Liver (tissue), 9 donors: Measurements from ENCODE around the gene DGCR2. TPM values are rescaled to one million over a fixed set of nuclear protein-coding genes. Genes with fewer than 3 reads are reported as not detected.

Experiments used
- DNase-seq: peaks from one replicate; pipeline ENCODE4 v3.0.0-alpha.2; 2017; ENCODE audit warnings: low spot score
- H3K27ac ChIP-seq, 2 donors: one replicate each; pipeline ENCODE4 v1.7.0; 2013; ENCODE audit warnings: inconsistent platforms in 2 of 2, low read length in 2 of 2, control low read depth in 1 of 2, low read depth in 1 of 2, mild to moderate bottlenecking in 1 of 2
- H3K27me3 ChIP-seq, 4 donors: one replicate each; pipeline versions ENCODE4 v1.6.1 to v1.7.0; 2013; ENCODE audit warnings: low read length in 3 of 4, inconsistent platforms in 1 of 4, mild to moderate bottlenecking in 1 of 4, moderate library complexity in 1 of 4; ENCODE audit not compliant: control insufficient read depth in 4 of 4, insufficient read depth in 4 of 4
- H3K36me3 ChIP-seq, 4 donors: one replicate each; pipeline versions ENCODE4 v1.6.1 to v1.7.0; 2013; ENCODE audit warnings: low read length in 3 of 4, mild to moderate bottlenecking in 3 of 4, low read depth in 1 of 4, moderate library complexity in 1 of 4; ENCODE audit not compliant: control insufficient read depth in 4 of 4, insufficient read depth in 3 of 4
- H3K4me1 ChIP-seq, 4 donors: one replicate each; pipeline versions ENCODE4 v1.6.1 to v1.7.0; 2013; ENCODE audit warnings: low read length in 3 of 4, mild to moderate bottlenecking in 3 of 4, moderate library complexity in 1 of 4; ENCODE audit not compliant: control insufficient read depth in 4 of 4, insufficient read depth in 4 of 4
- H3K4me3 ChIP-seq, 3 donors: one replicate each; pipeline versions ENCODE4 v1.6.1 to v1.7.0; 2013; ENCODE audit warnings: low read length in 3 of 3, control low read depth in 1 of 3, low read depth in 1 of 3, mild to moderate bottlenecking in 1 of 3
- H3K9ac ChIP-seq, 2 donors: one replicate each; pipeline ENCODE4 v1.7.0; 2013; ENCODE audit warnings: low read length in 2 of 2, mild to moderate bottlenecking in 2 of 2, moderate library complexity in 2 of 2, control low read depth in 1 of 2, low read depth in 1 of 2
- H3K9me3 ChIP-seq, 4 donors: one replicate each; pipeline versions ENCODE4 v1.6.1 to v1.7.0; 2013; ENCODE audit warnings: low read length in 3 of 4; ENCODE audit not compliant: control insufficient read depth in 4 of 4
- ATF3 ChIP-seq: IDR thresholded peaks from 2 replicates; pipeline ENCODE4 v1.6.1; 2016; ENCODE audit warnings: antibody characterized with exemption
- CTCF ChIP-seq: fragments of 150-350 bp; IDR thresholded peaks from 2 replicates; pipeline ENCODE4 v1.5.1; 2017; ENCODE audit warnings: improper control_type of control experiment, low read depth, low read length; ENCODE audit not compliant: missing input control
- EGR1 ChIP-seq, 2 donors: IDR thresholded peaks; 2 replicates each; pipeline ENCODE4 v1.6.1; 2016 to 2018; ENCODE audit warnings: antibody characterized with exemption in 2 of 2, low read depth in 2 of 2
- FOXA1 ChIP-seq: IDR thresholded peaks from 2 replicates; pipeline ENCODE4 v1.6.1; 2016; ENCODE audit warnings: antibody characterized with exemption
- FOXA2 ChIP-seq: IDR thresholded peaks from 2 replicates; pipeline ENCODE4 v1.6.1; 2016; ENCODE audit warnings: antibody characterized with exemption
- GABPA ChIP-seq, 2 donors: IDR thresholded peaks in 1 of 2; conservative IDR thresholded peaks in 1 of 2; 2 replicates each; pipeline ENCODE4 v1.6.1; 2016; ENCODE audit warnings: antibody characterized with exemption in 2 of 2, mild to moderate bottlenecking in 1 of 2, moderate library complexity in 1 of 2
- HNF4A ChIP-seq, 2 donors: conservative IDR thresholded peaks; 2 replicates each; pipeline ENCODE4 v1.6.1; 2016; ENCODE audit warnings: antibody characterized with exemption in 2 of 2, mild to moderate bottlenecking in 2 of 2
- HNF4G ChIP-seq: IDR thresholded peaks from 2 replicates; pipeline ENCODE4 v1.6.1; 2016; ENCODE audit warnings: antibody characterized with exemption
- JUND ChIP-seq, 2 donors: IDR thresholded peaks; 2 replicates each; pipeline ENCODE4 v1.6.1; 2016; ENCODE audit warnings: antibody characterized with exemption in 2 of 2
- MAX ChIP-seq: IDR thresholded peaks from 2 replicates; pipeline ENCODE4 v1.6.1; 2016; ENCODE audit warnings: antibody characterized with exemption
- NR2F2 ChIP-seq: IDR thresholded peaks from 2 replicates; pipeline ENCODE4 v1.6.1; 2016; ENCODE audit warnings: antibody characterized with exemption
- RAD21 ChIP-seq, 2 donors: IDR thresholded peaks; 2 replicates each; pipeline ENCODE4 v1.6.1; 2016; ENCODE audit warnings: antibody characterized with exemption in 2 of 2, mild to moderate bottlenecking in 2 of 2
- REST ChIP-seq: IDR thresholded peaks from 2 replicates; pipeline ENCODE4 v1.6.1; 2016; ENCODE audit warnings: antibody characterized with exemption, mild to moderate bottlenecking
- RXRA ChIP-seq, 2 donors: IDR thresholded peaks; 2 replicates each; pipeline ENCODE4 v1.6.1; 2017 to 2018; ENCODE audit warnings: antibody characterized with exemption in 2 of 2, mild to moderate bottlenecking in 1 of 2
- SP1 ChIP-seq: IDR thresholded peaks from 2 replicates; pipeline ENCODE4 v1.6.1; 2018; ENCODE audit warnings: antibody characterized with exemption, mild to moderate bottlenecking
- TAF1 ChIP-seq: conservative IDR thresholded peaks from 2 replicates; pipeline ENCODE4 v1.6.1; 2016; ENCODE audit warnings: antibody characterized with exemption, mild to moderate bottlenecking
- YY1 ChIP-seq: IDR thresholded peaks from 2 replicates; pipeline ENCODE4 v1.6.1; 2016; ENCODE audit warnings: antibody characterized with exemption, mild to moderate bottlenecking
- ZBTB33 ChIP-seq: IDR thresholded peaks from 2 replicates; pipeline ENCODE4 v1.6.1; 2016; ENCODE audit warnings: antibody characterized with exemption
- WGBS: extraction: QIAGEN DNeasy Blood & Tissue Kit; methylation state at CpG from one replicate; pipeline ENCODE4 v1.1.7; 2013; 5-methylcytosine and 5-hydroxymethylcytosine counted together
- polyA plus RNA-seq, 2 donors: library from polyadenylated mRNA; stranded (reverse) in 1 of 2; unstranded in 1 of 2; fragments of 200-250 nt in 1 of 2; fragments of >200 nt in 1 of 2; fragmentation: Nextera tagmentation in 1 of 2; extraction: Ambion mirVana in 1 of 2; gene quantifications; one replicate each; pipeline versions ENCODE4 v1.2.1 to v1.2.3, GENCODE V29; 2013 to 2015
- total RNA-seq, 2 donors: library from RNA; depleted of rRNA; stranded (reverse); fragments of >200 nt; gene quantifications; one replicate each; pipeline ENCODE4 v1.2.3, GENCODE V29; 2014
- donor health status: healthy.
- donor health status: healthy.
- donor health status: healthy.
- donor health status: healthy.
- donor health status: healthy.

The DGCR2 gene
- total and polyA plus RNA-seq, 4 donors = 11.2 to 30.0 (median 21.1) TPM

- Histone ChIP-seq H3K27ac (no peak overlapping the region), H3K36me3 (peaks cover 0 to 16% (median 6%) of the 10 kb centered on the region in 4 donors), H3K4me1 (peaks cover 0 to 5% (median 4%) of the 10 kb centered on the region in 4 donors), H3K27me3 (no peaks in the 10 kb centered on the region), H3K9ac (no peak overlapping the region), H3K9me3 (no peaks in the 10 kb centered on the region), H3K4me3 (no peak overlapping the region)
- DNase-seq = no peak
- 97% methylated on average over 14 of the region's 14 CpGs for WGBS
- TF ChIP-seq RAD21 (IDR thresholded peaks at IDR 0.05) (no peak), JUND (IDR thresholded peaks at IDR 0.05) (no peak), HNF4A (conservative IDR thresholded peaks at IDR 0.05) (no peak), NR2F2 (no peak), ZBTB33 (no peak), MAX (no peak), ATF3 (no peak), HNF4G (no peak), REST (no peak), FOXA1 (no peak), FOXA2 (no peak), RXRA (IDR thresholded peaks at IDR 0.05) (no peak), GABPA (IDR thresholded peaks at IDR 0.05 in 1 of 2, conservative IDR thresholded peaks at IDR 0.05 in 1 of 2) (no peak), SP1 (no peak), TAF1 (no peak), CTCF (no peak), EGR1 (IDR thresholded peaks at IDR 0.05; ENCODE audit: low read depth in 2 of 2) (no peak), YY1 (no peak)
Observed at GRCh38 chr22:19088866-19089595, 33.2 kb downstream of the DGCR2 start.
